CD4-positive, CD25-positive, alpha-beta regulatory T cell (primary cell): ENCODE results near the gene MSLN. TPM values are rescaled to one million over a fixed set of nuclear protein-coding genes. Genes with fewer than 3 reads are reported as not detected.

Experiments used
- ATAC-seq, 2 donors: fragments of 150-1000 bp; cut with Tn5 transposase; one replicate each; pipeline ENCODE4 v1.10.0; 2021; ENCODE audit warnings: low read depth in 2 of 2, moderate number of reproducible peaks in 2 of 2, moderate library complexity in 1 of 2
- DNase-seq, 3 donors: peaks; one replicate each; pipeline versions ENCODE4 v3.0.0 to v3.0.0-alpha.2; 2012 to 2022; ENCODE audit warnings: mixed read lengths in 1 of 3
- H3K27ac ChIP-seq: one replicate; pipeline ENCODE4 v1.7.0; 2013; ENCODE audit warnings: mild to moderate bottlenecking, low read length; ENCODE audit not compliant: insufficient read depth, poor library complexity, severe bottlenecking
- H3K27me3 ChIP-seq: one replicate; pipeline ENCODE4 v1.7.0; 2013; ENCODE audit warnings: low read length; ENCODE audit not compliant: control insufficient read depth, insufficient read depth
- H3K36me3 ChIP-seq: one replicate; pipeline ENCODE4 v1.7.0; 2013; ENCODE audit warnings: mild to moderate bottlenecking, low read length, moderate library complexity; ENCODE audit not compliant: control insufficient read depth, insufficient read depth
- H3K4me1 ChIP-seq: 2 replicates; pipeline ENCODE4 v1.7.0; 2013; ENCODE audit warnings: mild to moderate bottlenecking, low read length; ENCODE audit not compliant: insufficient read depth, control insufficient read depth, poor library complexity, severe bottlenecking
- H3K4me3 ChIP-seq: one replicate; pipeline ENCODE4 v1.7.0; 2013; ENCODE audit warnings: low read depth, mild to moderate bottlenecking, low read length, moderate library complexity
- H3K9me3 ChIP-seq, 2 experiments: 1 replicate in 1 of 2; 2 replicates in 1 of 2; pipeline ENCODE4 v1.7.0; 2013; ENCODE audit warnings: low read length in 2 of 2, mild to moderate bottlenecking in 1 of 2, moderate library complexity in 1 of 2; ENCODE audit not compliant: control insufficient read depth in 2 of 2
- H3K27ac Mint-ChIP-seq, 3 donors: one replicate each; pipeline ENCODE4 v1.8.0; 2020 to 2022; ENCODE audit warnings: mild to moderate bottlenecking in 3 of 3, mixed read lengths in 3 of 3, moderate library complexity in 2 of 3
- H3K27me3 Mint-ChIP-seq: one replicate; pipeline ENCODE4 v1.8.0; 2022; ENCODE audit warnings: mild to moderate bottlenecking, mixed read lengths
- H3K36me3 Mint-ChIP-seq: one replicate; pipeline ENCODE4 v1.8.0; 2020; ENCODE audit warnings: mixed read lengths
- H3K4me1 Mint-ChIP-seq, 4 donors: one replicate each; pipeline ENCODE4 v1.8.0; 2020 to 2022; ENCODE audit warnings: mixed read lengths in 4 of 4, mild to moderate bottlenecking in 1 of 4
- H3K4me3 Mint-ChIP-seq, 4 donors: one replicate each; pipeline ENCODE4 v1.8.0; 2020 to 2022; ENCODE audit warnings: mild to moderate bottlenecking in 4 of 4, mixed read lengths in 4 of 4, moderate library complexity in 3 of 4
- H3K9me3 Mint-ChIP-seq, 7 donors: one replicate each; pipeline ENCODE4 v1.8.0; 2020 to 2022; ENCODE audit warnings: mixed read lengths in 7 of 7, mild to moderate bottlenecking in 3 of 7, moderate library complexity in 2 of 7
- polyA plus RNA-seq, 4 donors: library from polyadenylated mRNA; unstranded; fragments of 300-500 nt; fragmentation: Illumina TruSeq; gene quantifications; one replicate each; pipeline ENCODE4 v1.2.3, GENCODE V29; 2021
- total RNA-seq: library from RNA; stranded (reverse); gene quantifications from one replicate; pipeline ENCODE4 v1.2.3, GENCODE V29; 2022

Gene MSLN
- total and polyA plus RNA-seq, 5 donors from 2014 or later: not detected

DNA sequence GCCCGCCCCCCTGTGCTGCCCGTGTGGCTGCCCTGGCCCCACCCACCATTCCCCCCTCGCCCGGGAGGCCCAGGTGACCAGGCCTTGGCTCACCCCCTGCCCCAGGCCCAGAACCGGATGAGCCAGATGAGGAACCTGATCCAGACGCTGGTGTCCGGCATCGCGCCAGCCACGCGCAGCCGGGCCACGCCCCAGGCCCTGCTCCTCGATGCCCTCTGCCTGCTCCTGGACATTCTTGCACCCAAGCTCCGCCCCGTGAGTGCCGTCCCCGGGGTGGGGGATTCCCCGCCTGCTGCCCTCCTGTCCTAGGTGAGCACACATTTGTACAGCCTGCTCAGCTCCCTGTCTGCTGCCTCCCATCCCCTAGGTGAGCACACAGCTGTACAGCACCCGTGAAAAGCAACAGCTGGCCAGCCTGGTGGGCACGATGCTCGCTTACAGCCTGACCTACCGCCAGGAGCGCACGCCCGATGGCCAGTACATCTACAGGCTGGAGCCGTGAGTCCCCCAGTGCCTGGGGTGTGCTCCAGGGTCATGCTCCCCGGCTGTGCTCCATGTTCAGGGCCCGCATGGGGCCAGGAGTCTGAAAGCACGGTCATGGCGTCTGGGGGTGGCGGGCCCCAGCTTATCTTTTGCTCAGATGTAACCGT, 35.2 kb downstream of the MSLN start:
- H3K4me1 ChIP-seq: peaks cover 4% of the 10 kb centered on the region
- H3K9me3 Mint-ChIP-seq: no peaks in the 10 kb centered on the region
- no peak overlapping the region for H3K4me3 ChIP-seq
- DNase-seq: no peak
- H3K4me1 Mint-ChIP-seq: peaks cover 0 to 6% (median 2%) of the 10 kb centered on the region in 4 donors
- ATAC-seq: no peak
- no peak overlapping the region for H3K27ac ChIP-seq
- H3K27ac Mint-ChIP-seq: no peak overlapping the region
- no peaks in the 10 kb centered on the region for H3K27me3 ChIP-seq
- peaks cover 7% of the 10 kb centered on the region for H3K36me3 Mint-ChIP-seq
- H3K27me3 Mint-ChIP-seq: peaks cover 5% of the 10 kb centered on the region
- H3K36me3 ChIP-seq: no peaks in the 10 kb centered on the region
- no peak overlapping the region for H3K4me3 Mint-ChIP-seq
- H3K9me3 ChIP-seq: no peaks in the 10 kb centered on the region

DNA sequence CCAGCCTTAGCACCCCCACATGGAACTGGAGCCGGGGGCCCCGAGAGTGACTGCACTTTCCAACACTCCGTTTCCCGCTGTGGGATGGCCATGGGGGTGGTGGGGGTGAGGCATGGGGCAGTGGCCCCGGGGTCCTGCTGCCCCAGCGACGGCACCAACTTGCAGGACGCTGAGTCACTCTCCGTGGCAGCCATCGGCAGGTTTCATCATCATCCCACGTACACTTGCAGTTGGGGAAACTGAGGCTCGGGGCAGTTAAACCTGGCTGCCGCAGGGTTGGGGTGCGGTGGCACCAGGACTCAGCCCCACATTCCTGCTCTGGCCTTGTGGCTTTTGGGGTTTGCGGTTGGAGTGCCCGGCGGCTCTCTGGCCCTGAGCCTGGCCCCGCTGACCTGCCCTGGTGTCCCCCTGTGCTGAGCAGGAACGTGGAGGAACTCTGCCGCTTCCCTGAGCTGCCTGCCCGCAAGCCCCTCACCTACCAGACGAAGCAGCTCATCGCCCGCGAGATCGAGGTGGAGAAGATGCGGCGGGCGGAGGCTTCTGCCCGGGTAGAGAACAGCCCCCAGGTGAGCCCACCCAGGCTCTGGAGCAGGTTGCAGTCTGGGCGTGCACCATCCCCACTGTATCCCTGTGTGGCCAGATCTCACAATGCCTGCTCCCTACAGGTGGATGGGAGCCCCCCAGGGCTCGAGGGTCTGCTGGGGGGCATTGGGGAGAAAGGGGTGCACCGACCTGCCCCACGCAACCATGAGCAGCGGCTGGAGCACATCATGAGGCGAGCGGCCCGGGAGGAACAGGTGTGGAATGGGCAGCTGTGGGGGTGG, 36.0 kb downstream of the MSLN start:
- Mint-ChIP-seq H3K27ac (no peak overlapping the region), H3K4me1 (peaks cover 0 to 3% (median under 1%) of the 10 kb centered on the region in 4 donors), H3K9me3 (no peaks in the 10 kb centered on the region), H3K4me3 (no peak overlapping the region), H3K36me3 (peaks cover 3% of the 10 kb centered on the region), H3K27me3 (peaks cover 5% of the 10 kb centered on the region)
- Histone ChIP-seq H3K27ac (no peak overlapping the region), H3K36me3 (no peaks in the 10 kb centered on the region), H3K4me3 (no peak overlapping the region), H3K27me3 (no peaks in the 10 kb centered on the region), H3K9me3 (no peaks in the 10 kb centered on the region), H3K4me1 (peaks cover 4% of the 10 kb centered on the region)
- ATAC-seq: no peak
- DNase-seq: no peak

DNA sequence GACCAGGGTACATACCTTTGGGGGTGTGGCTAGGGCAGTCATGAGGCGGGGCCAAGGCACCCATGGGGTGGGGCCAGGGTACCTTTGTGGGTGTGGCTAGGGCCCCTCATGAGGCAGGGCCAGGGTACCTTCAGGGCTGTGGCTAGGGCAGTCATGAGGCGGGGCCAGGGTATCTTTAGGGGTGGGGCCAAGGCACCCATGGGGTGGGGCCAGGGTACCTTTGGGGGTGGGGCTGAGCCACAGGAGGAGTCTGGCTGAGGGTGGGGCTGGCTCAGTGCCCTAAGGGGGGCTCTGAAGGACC, 36.5 kb downstream of the MSLN start:
- H3K27me3 Mint-ChIP-seq: peaks cover 7% of the 10 kb centered on the region
- Histone ChIP-seq H3K27me3 (no peaks in the 10 kb centered on the region), H3K4me3 (no peak overlapping the region), H3K36me3 (no peaks in the 10 kb centered on the region), H3K9me3 (no peaks in the 10 kb centered on the region), H3K27ac (no peak overlapping the region), H3K4me1 (peaks cover 4% of the 10 kb centered on the region)
- no peaks in the 10 kb centered on the region for H3K36me3 Mint-ChIP-seq
- H3K4me1 Mint-ChIP-seq: no peaks in the 10 kb centered on the region
- no peak overlapping the region for H3K27ac Mint-ChIP-seq
- no peaks in the 10 kb centered on the region for H3K9me3 Mint-ChIP-seq
- no peak for DNase-seq
- ATAC-seq: no peak
- H3K4me3 Mint-ChIP-seq: no peak overlapping the region

DNA sequence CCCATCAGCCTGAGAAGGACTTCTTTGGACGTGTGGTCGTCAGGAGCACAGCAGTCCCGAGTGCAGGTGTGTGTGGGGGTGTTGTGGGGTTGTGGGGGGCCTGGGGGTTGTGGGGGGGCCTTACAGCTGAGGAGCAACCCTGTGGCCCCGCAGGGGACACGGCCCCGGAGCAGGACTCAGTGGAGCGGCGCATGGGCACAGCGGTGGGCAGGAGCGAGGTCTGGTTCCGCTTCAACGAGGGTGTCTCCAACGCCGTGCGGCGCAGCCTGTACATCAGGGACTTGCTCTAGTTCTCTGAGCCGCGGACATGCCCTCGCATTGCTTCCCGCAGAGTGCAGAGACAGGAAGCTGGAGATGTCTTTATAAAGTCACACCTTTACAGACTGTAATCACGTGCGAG, 37.2 kb downstream of the MSLN start:
- Mint-ChIP-seq H3K4me1 (no peaks in the 10 kb centered on the region), H3K36me3 (no peaks in the 10 kb centered on the region), H3K27ac (no peak overlapping the region), H3K27me3 (peaks cover 10% of the 10 kb centered on the region), H3K4me3 (no peak overlapping the region), H3K9me3 (no peaks in the 10 kb centered on the region)
- Histone ChIP-seq H3K4me1 (peaks cover 4% of the 10 kb centered on the region), H3K36me3 (no peaks in the 10 kb centered on the region), H3K9me3 (no peaks in the 10 kb centered on the region), H3K27ac (no peak overlapping the region), H3K4me3 (no peak overlapping the region), H3K27me3 (no peaks in the 10 kb centered on the region)
- DNase-seq: no peak
- no peak for ATAC-seq

DNA sequence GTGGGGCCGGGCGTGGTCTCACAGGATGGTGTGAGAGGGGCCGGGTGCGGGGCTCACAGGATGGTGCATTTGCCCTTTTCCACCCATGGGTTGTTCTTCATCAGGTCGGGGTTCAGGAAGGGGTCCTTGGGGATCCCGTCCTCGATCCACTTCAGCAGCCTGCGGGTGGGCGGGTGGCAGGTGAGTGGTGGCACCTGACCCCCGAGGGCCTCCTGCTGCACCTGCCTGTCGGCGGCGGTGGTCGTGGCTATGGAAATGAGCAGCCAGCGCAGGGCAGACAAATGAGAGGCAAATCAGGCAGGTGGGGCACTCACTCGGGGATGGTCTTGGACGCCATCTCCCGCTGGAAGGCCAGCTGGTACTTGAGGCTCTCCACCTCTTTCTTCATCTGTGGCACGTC, 38.1 kb downstream of the MSLN start:
- Histone ChIP-seq H3K4me1 (peaks cover 4% of the 10 kb centered on the region), H3K27ac (no peak overlapping the region), H3K9me3 (no peaks in the 10 kb centered on the region), H3K36me3 (no peaks in the 10 kb centered on the region), H3K4me3 (no peak overlapping the region), H3K27me3 (no peaks in the 10 kb centered on the region)
- no peak overlapping the region for H3K4me3 Mint-ChIP-seq
- DNase-seq (no peak), ATAC-seq (no peak)
- H3K9me3 Mint-ChIP-seq: no peaks in the 10 kb centered on the region
- no peaks in the 10 kb centered on the region for H3K36me3 Mint-ChIP-seq
- no peaks in the 10 kb centered on the region for H3K4me1 Mint-ChIP-seq
- H3K27me3 Mint-ChIP-seq: peaks cover 10% of the 10 kb centered on the region
- no peak overlapping the region for H3K27ac Mint-ChIP-seq

DNA sequence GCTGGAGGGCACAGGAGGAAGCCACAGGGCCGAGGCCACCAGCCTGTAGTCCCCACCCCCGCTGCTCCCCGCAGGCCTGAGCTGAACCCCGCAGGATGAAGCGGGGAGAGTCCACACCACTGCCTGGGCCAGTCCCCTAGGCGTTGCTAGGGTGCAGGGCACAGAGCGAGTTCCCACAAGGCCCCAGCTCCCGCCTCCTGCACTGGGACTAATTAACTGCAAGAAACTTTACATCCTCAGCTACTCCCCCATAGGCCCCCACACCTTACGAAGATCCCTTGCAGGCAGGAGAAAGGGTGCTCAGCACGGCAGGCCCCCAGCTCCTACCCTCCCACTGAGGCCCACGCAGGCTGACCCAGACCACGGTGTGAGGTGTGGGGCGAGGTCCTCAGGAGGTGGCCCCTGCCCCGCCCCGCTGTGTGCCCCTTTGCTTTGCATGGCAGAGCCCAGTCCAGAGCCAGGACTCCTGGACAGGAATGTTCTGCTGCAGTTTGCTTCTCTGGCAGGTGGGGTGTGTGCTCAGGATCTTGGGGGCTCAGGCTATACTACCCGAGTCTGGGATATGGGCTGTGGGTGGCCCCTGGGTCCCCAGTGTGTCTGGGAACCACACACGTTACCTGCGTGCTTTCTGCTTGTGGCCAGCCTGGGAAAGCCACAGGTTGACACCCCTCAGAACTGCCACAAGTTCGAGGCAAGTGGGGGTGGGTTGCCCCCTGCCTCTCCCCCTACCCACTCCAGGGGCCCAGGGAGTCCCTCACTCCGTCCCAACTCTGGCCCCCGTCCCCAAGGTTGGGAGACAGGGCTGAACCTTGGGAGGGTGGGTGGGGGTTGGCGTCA, 38.8 kb downstream of the MSLN start:
- H3K36me3 Mint-ChIP-seq: no peaks in the 10 kb centered on the region
- H3K4me1 ChIP-seq: peaks cover 4% of the 10 kb centered on the region
- no peak overlapping the region for H3K4me3 ChIP-seq
- no peaks in the 10 kb centered on the region for H3K36me3 ChIP-seq
- H3K27me3 Mint-ChIP-seq: peaks cover 10% of the 10 kb centered on the region
- H3K9me3 ChIP-seq: no peaks in the 10 kb centered on the region
- H3K27ac ChIP-seq: no peak overlapping the region
- H3K9me3 Mint-ChIP-seq: no peaks in the 10 kb centered on the region
- no peak overlapping the region for H3K27ac Mint-ChIP-seq
- H3K4me3 Mint-ChIP-seq: no peak overlapping the region
- DNase-seq (no peak), ATAC-seq (no peak)
- H3K27me3 ChIP-seq: no peaks in the 10 kb centered on the region
- H3K4me1 Mint-ChIP-seq: no peaks in the 10 kb centered on the region

DNA sequence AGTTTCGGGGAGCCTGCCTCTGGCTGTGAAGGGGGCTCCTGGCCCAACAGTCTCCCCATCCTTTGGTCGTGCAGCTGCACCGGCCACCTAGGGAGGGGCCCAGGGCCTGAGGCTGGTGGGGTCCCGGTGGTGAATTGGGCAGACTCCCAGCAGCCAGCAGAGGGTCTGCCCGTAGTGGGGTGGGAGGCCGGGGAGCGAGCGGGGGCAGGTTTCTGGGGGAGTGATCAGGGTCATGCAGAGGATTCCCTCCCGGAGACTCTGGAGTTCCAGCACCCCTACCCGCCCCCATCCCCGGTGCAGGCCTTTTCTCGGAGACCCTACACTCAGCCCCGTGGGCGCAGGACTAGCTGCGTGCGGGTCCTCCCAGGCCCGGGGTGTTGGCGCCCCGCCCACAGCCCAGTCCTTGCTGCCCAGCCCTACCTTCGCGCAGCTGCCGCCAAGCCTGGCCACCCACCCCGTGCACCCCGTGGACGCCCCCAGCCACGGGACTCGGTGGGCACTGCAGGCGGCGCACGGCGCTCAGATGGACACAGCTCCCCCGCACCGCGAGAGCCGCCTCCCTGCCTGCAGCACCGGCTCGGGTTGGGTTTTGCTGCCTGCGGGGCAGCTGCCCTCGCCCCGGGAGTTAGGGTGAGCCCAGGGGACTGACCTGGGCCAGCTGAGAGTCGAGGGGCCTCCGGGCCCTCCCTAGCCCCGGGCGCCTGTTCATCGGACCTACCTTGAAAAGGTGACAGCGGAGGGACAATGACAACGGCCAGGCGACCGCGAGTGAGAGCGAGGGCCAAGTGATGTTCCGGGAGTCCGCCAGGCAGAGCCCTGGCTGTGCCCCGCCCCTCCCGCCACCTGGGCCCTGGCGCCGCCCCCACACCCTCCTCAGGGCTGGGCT, 39.7 kb downstream of the MSLN start, which contains the start of gene GNG13:
TSS of gene GNG13 (minus strand) at position 787 of the 886 bp plus-strand sequence. CDS start 1,657 bp downstream, outside the sequence.
- peaks cover 4% of the 10 kb centered on the region for H3K4me1 ChIP-seq
- no peak within 1 kb of the TSS for H3K27ac ChIP-seq
- DNase-seq (no peak), ATAC-seq (no peak)
- no peak within 1 kb of the TSS for H3K27ac Mint-ChIP-seq
- no peaks in the 10 kb centered on the region for H3K9me3 ChIP-seq
- no peaks in the 10 kb centered on the region for H3K36me3 ChIP-seq
- peaks cover 10% of the 10 kb centered on the region for H3K27me3 Mint-ChIP-seq
- H3K27me3 ChIP-seq: no peaks in the 10 kb centered on the region
- no peaks in the 10 kb centered on the region for H3K36me3 Mint-ChIP-seq
- no peak within 1 kb of the TSS for H3K4me3 Mint-ChIP-seq
- H3K4me1 Mint-ChIP-seq: no peaks in the 10 kb centered on the region
- no peaks in the 10 kb centered on the region for H3K9me3 Mint-ChIP-seq
- no peak within 1 kb of the TSS for H3K4me3 ChIP-seq
